Thyroid gland (tissue), 4 donors: Measurements from ENCODE around the gene MORN1.

Experiments
- CTCF ChIP-seq, 6 experiments: fragments of 200-600 bp in 3 of 6; fragments of 450-650 bp in 3 of 6; sonication (generic) in 3 of 6; IDR thresholded peaks; one replicate each; pipeline ENCODE4 v1.5.1; 2016 to 2019; ENCODE audit warnings: antibody characterized with exemption in 6 of 6, mild to moderate bottlenecking in 2 of 6, inconsistent platforms in 1 of 6, moderate library complexity in 1 of 6
- POLR2A ChIP-seq, 2 donors: fragments of 450-650 bp; IDR thresholded peaks; one replicate each; pipeline ENCODE4 v1.6.1; 2017; ENCODE audit warnings: antibody characterized with exemption in 2 of 2, mild to moderate bottlenecking in 2 of 2, moderate library complexity in 1 of 2

GRCh38 chr1:2340086-2340917 lies 51.1 kb downstream of the MORN1 start:
- no peak for TF ChIP-seq CTCF (IDR thresholded peaks at IDR 0.05)
- no peak for TF ChIP-seq POLR2A (IDR thresholded peaks at IDR 0.05)
